ENCODE data around the gene LRMDA.
"Not testable (repeated sequence)": the region's sequence is repeated elsewhere in the genome, so short reads cannot be mapped to it uniquely, and the experiment has no call there.

LRMDA gene

GRCh38 chr10:76492678-76493472 is 1061.5 kb downstream of the LRMDA start:
- no peak for DNase-seq

- no peak for DNase-seq
Measured at GRCh38 chr10:76497666-76498065, 1066.2 kb downstream of the LRMDA start.

GRCh38 chr10:76504823-76505222 is 1073.4 kb downstream of the LRMDA start:
- no peak for DNase-seq

GRCh38 chr10:76509446-76509845 is 1078.0 kb downstream of the LRMDA start:
- DNase-seq: no peak

- DNase-seq: no peak
Measured at GRCh38 chr10:76514321-76514720, 1082.9 kb downstream of the LRMDA start.

- DNase-seq: no peak
Measured at GRCh38 chr10:76514869-76515268, 1083.4 kb downstream of the LRMDA start.

- DNase-seq: no peak
Measured at GRCh38 chr10:76522547-76522946, 1091.1 kb downstream of the LRMDA start.

- no peak for DNase-seq
Measured at GRCh38 chr10:76523246-76523645, 1091.8 kb downstream of the LRMDA start.

- DNase-seq: no peak
Measured at GRCh38 chr10:76523791-76524351, 1092.4 kb downstream of the LRMDA start.

- DNase-seq: not testable (repeated sequence)
Measured at GRCh38 chr10:76526833-76527232, 1095.4 kb downstream of the LRMDA start.

- DNase-seq: no peak
Measured at GRCh38 chr10:76540331-76540730, 1108.9 kb downstream of the LRMDA start.

GRCh38 chr10:76540786-76541185 is 1109.4 kb downstream of the LRMDA start:
- no peak for DNase-seq

- DNase-seq: no peak
Measured at GRCh38 chr10:76541852-76542251, 1110.4 kb downstream of the LRMDA start.

GRCh38 chr10:76542307-76542930 is 1111.0 kb downstream of the LRMDA start:
- no peak for DNase-seq

GRCh38 chr10:76543655-76544054 is 1112.2 kb downstream of the LRMDA start:
- DNase-seq: no peak

GRCh38 chr10:76544789-76545188 is 1113.4 kb downstream of the LRMDA start:
- no peak for DNase-seq

GRCh38 chr10:76546411-76546810 is 1115.0 kb downstream of the LRMDA start:
- DNase-seq: no peak

GRCh38 chr10:76547352-76547972 is 1116.0 kb downstream of the LRMDA start:
- DNase-seq: peak; percentile 20

- DNase-seq: no peak
Measured at GRCh38 chr10:76548716-76549115, 1117.3 kb downstream of the LRMDA start.

GRCh38 chr10:76549171-76549570 is 1117.7 kb downstream of the LRMDA start:
- no peak for DNase-seq

- DNase-seq: no peak
Measured at GRCh38 chr10:76550806-76551205, 1119.4 kb downstream of the LRMDA start.

- no peak for DNase-seq
Measured at GRCh38 chr10:76552091-76552873, 1120.9 kb downstream of the LRMDA start.
